ENCODE measurements around the gene ROBO1.

GRCh38 chr3:79809106-79809505 lies 41.3 kb upstream of the ROBO1 start:
- TF ChIP-seq, protein P1, sequence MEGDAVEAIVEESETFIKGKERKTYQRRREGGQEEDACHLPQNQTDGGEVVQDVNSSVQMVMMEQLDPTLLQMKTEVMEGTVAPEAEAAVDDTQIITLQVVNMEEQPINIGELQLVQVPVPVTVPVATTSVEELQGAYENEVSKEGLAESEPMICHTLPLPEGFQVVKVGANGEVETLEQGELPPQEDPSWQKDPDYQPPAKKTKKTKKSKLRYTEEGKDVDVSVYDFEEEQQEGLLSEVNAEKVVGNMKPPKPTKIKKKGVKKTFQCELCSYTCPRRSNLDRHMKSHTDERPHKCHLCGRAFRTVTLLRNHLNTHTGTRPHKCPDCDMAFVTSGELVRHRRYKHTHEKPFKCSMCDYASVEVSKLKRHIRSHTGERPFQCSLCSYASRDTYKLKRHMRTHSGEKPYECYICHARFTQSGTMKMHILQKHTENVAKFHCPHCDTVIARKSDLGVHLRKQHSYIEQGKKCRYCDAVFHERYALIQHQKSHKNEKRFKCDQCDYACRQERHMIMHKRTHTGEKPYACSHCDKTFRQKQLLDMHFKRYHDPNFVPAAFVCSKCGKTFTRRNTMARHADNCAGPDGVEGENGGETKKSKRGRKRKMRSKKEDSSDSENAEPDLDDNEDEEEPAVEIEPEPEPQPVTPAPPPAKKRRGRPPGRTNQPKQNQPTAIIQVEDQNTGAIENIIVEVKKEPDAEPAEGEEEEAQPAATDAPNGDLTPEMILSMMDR (IDR thresholded peaks at IDR 0.05), result no peak
- no peak for TF ChIP-seq POLR2A (IDR thresholded peaks at IDR 0.05)
